Ascending aorta (tissue), 2 donors: ENCODE measurements around the gene KRT14. TPM values are rescaled to one million over a fixed set of nuclear protein-coding genes. Genes with fewer than 3 reads are reported as not detected.

ENCODE experiments used
- DNase-seq, 2 donors: peaks; one replicate each; pipeline ENCODE4 v3.0.0-alpha.2; 2019; ENCODE audit warnings: low spot score in 2 of 2
- H3K27ac ChIP-seq, 2 donors: fragments of 200-600 bp; sonication (generic); one replicate each; pipeline ENCODE4 v1.5.1; 2016 to 2017; ENCODE audit warnings: mild to moderate bottlenecking in 1 of 2
- H3K27me3 ChIP-seq: fragments of 200-600 bp; sonication (generic); one replicate; pipeline ENCODE4 v1.5.1; 2017
- H3K36me3 ChIP-seq, 2 donors: fragments of 200-600 bp; sonication (generic); one replicate each; pipeline ENCODE4 v1.5.1; 2016
- H3K4me1 ChIP-seq, 2 donors: fragments of 200-600 bp; sonication (generic); one replicate each; pipeline ENCODE4 v1.5.1; 2016 to 2017; ENCODE audit warnings: mild to moderate bottlenecking in 1 of 2
- H3K4me3 ChIP-seq, 2 donors: fragments of 200-600 bp; sonication (generic); one replicate each; pipeline ENCODE4 v1.5.1; 2016 to 2017; ENCODE audit warnings: mild to moderate bottlenecking in 1 of 2
- H3K9me3 ChIP-seq, 2 donors: fragments of 200-600 bp; sonication (generic); one replicate each; pipeline ENCODE4 v1.5.1; 2016
- CTCF ChIP-seq, 3 experiments: fragments of 200-600 bp in 2 of 3; fragments of 450-650 bp in 1 of 3; sonication (generic) in 2 of 3; IDR thresholded peaks; one replicate each; pipeline ENCODE4 v1.5.1; 2016 to 2019; ENCODE audit warnings: antibody characterized with exemption in 3 of 3, mild to moderate bottlenecking in 1 of 3, moderate library complexity in 1 of 3
- intact Hi-C: fragments of 100-400 bp; cut with DNase I; formaldehyde crosslinking; loops from one replicate; pipeline ENCODE4 v1.15.1; 2023
- total RNA-seq: library from RNA; depleted of rRNA; stranded (reverse); fragments of >200 nt; gene quantifications from one replicate; pipeline ENCODE4 v1.1.0, GENCODE V29; 2016

KRT14 gene
- total RNA-seq, 1 donor from 2014 or later, result 10.3 TPM

- no peak for TF ChIP-seq CTCF (IDR thresholded peaks at IDR 0.05)
- no peaks in the 10 kb centered on the region for H3K27me3 ChIP-seq
- no peak overlapping the region for H3K27ac ChIP-seq
- DNase-seq, result no peak
- no peaks in the 10 kb centered on the region for H3K4me1 ChIP-seq
- H3K4me3 ChIP-seq, result no peak overlapping the region
- intact Hi-C loops, result no loop called here
- no peaks in the 10 kb centered on the region for H3K9me3 ChIP-seq
- H3K36me3 ChIP-seq, result no peaks in the 10 kb centered on the region
Observed at GRCh38 chr17:41539071-41539492, 47.6 kb downstream of the KRT14 start.

GRCh38 chr17:41538565-41538991 lies 48.1 kb downstream of the KRT14 start:
- intact Hi-C loops, result no loop called here
- no peaks in the 10 kb centered on the region for H3K4me1 ChIP-seq
- H3K27me3 ChIP-seq, result no peaks in the 10 kb centered on the region
- no peaks in the 10 kb centered on the region for H3K9me3 ChIP-seq
- H3K27ac ChIP-seq, result no peak overlapping the region
- no peak overlapping the region for H3K4me3 ChIP-seq
- TF ChIP-seq CTCF (IDR thresholded peaks at IDR 0.05), result no peak
- DNase-seq, result no peak
- H3K36me3 ChIP-seq, result no peaks in the 10 kb centered on the region

GRCh38 chr17:41537990-41538389 lies 48.7 kb downstream of the KRT14 start:
- DNase-seq, result no peak
- Histone ChIP-seq H3K9me3 (no peaks in the 10 kb centered on the region), H3K27me3 (no peaks in the 10 kb centered on the region), H3K4me3 (no peak overlapping the region), H3K36me3 (no peaks in the 10 kb centered on the region), H3K4me1 (no peaks in the 10 kb centered on the region), H3K27ac (no peak overlapping the region)
- intact Hi-C loops, result no loop called here
- no peak for TF ChIP-seq CTCF (IDR thresholded peaks at IDR 0.05)

GRCh38 chr17:41537614-41537954 lies 49.1 kb downstream of the KRT14 start:
- Histone ChIP-seq H3K9me3 (no peaks in the 10 kb centered on the region), H3K27me3 (no peaks in the 10 kb centered on the region), H3K36me3 (no peaks in the 10 kb centered on the region), H3K4me3 (no peak overlapping the region), H3K27ac (no peak overlapping the region), H3K4me1 (no peaks in the 10 kb centered on the region)
- intact Hi-C loops, result no loop called here
- DNase-seq, result no peak
- TF ChIP-seq CTCF (IDR thresholded peaks at IDR 0.05), result no peak

GRCh38 chr17:41536741-41537613 lies 49.7 kb downstream of the KRT14 start:
- no peaks in the 10 kb centered on the region for H3K27me3 ChIP-seq
- H3K4me1 ChIP-seq, result no peaks in the 10 kb centered on the region
- H3K9me3 ChIP-seq, result no peaks in the 10 kb centered on the region
- H3K4me3 ChIP-seq, result no peak overlapping the region
- TF ChIP-seq CTCF (IDR thresholded peaks at IDR 0.05), result no peak
- DNase-seq, result no peak
- H3K27ac ChIP-seq, result no peak overlapping the region
- intact Hi-C loops, result no loop called here
- H3K36me3 ChIP-seq, result no peaks in the 10 kb centered on the region
